HL-60 (cell line): Measurements from ENCODE around the gene KCNJ9.

Experiments
- CTCF ChIP-seq: IDR thresholded peaks from one replicate; pipeline ENCODE4 v1.5.1; 2011; ENCODE audit warnings: low read length, control low read depth, inconsistent platforms; ENCODE audit not compliant: insufficient read depth
- POLR2AphosphoS5 ChIP-seq: IDR thresholded peaks from 2 replicates; pipeline ENCODE4 v1.6.1; 2012; ENCODE audit warnings: low read depth

GRCh38 chr1:160130939-160131338, 49.6 kb downstream of the KCNJ9 start:
- TF ChIP-seq CTCF: no peak
- no peak for TF ChIP-seq POLR2AphosphoS5
